HEK293 (cell line): Measurements from ENCODE around the gene ADGRF1.

Source experiments
- BCL11A ChIP-seq: fragments of 450-650 bp; formaldehyde crosslinking; IDR thresholded peaks from 2 replicates; pipeline ENCODE4 v1.5.1; 2016; ENCODE audit warnings: low read depth, missing biosample characterization, missing genetic modification characterization
- CTCF ChIP-seq: fragments of 450-650 bp; formaldehyde crosslinking; IDR thresholded peaks from 2 replicates; pipeline ENCODE4 v1.5.1; 2016; ENCODE audit warnings: missing biosample characterization, missing genetic modification characterization
- PBX3 ChIP-seq: sonication (generic); formaldehyde crosslinking; IDR thresholded peaks from 2 replicates; pipeline ENCODE4 v1.8.1; 2022; ENCODE audit warnings: mild to moderate bottlenecking, moderate library complexity, missing genetic modification reagents
- ZBTB20 ChIP-seq: fragments of 450-650 bp; formaldehyde crosslinking; IDR thresholded peaks from 2 replicates; pipeline ENCODE4 v1.5.1; 2016; ENCODE audit warnings: missing biosample characterization, missing genetic modification characterization
- ZBTB21 ChIP-seq: fragments of 450-650 bp; formaldehyde crosslinking; IDR thresholded peaks from 2 replicates; pipeline ENCODE4 v1.5.1; 2017; ENCODE audit warnings: missing biosample characterization, missing genetic modification characterization
- ZNF114 ChIP-seq: fragments of 450-650 bp; formaldehyde crosslinking; IDR thresholded peaks from 2 replicates; pipeline ENCODE4 v1.5.0; 2017; ENCODE audit warnings: missing biosample characterization, missing genetic modification characterization
- ZNF596 ChIP-seq: fragments of 450-650 bp; IDR thresholded peaks from 2 replicates; pipeline ENCODE4 v1.5.0; 2018; ENCODE audit warnings: missing biosample characterization, mild to moderate bottlenecking, missing genetic modification characterization, moderate library complexity

- TF ChIP-seq CTCF (tag by site-specific recombination) (no peak), ZBTB20 (tag by site-specific recombination) (no peak), PBX3 (CRISPR knock-in tag) (no peak), ZNF596 (tag by site-specific recombination) (no peak), ZBTB21 (tag by site-specific recombination) (no peak), ZNF114 (tag by site-specific recombination) (no peak), BCL11A (tag by site-specific recombination) (no peak)
Observed at GRCh38 chr6:47007657-47008396, 34.3 kb downstream of the ADGRF1 start.
